Small intestine (tissue), 7 donors: ENCODE results near the gene PKMYT1. TPM values are rescaled to one million over a fixed set of nuclear protein-coding genes. Genes with fewer than 3 reads are reported as not detected.

Experiments
- DNase-seq, 2 donors: peaks; one replicate each; pipeline versions ENCODE4 v3.0.0 to v3.0.0-alpha.2; 2013
- FAIRE-seq: peaks from 2 replicates; lab custom pipeline; 2012; peaks lifted over from hg19 to GRCh38; lab: Jason Lieb, UNC
- H3K27ac ChIP-seq, 3 donors: one replicate each; pipeline ENCODE4 v1.5.1; 2013; ENCODE audit warnings: low read length in 2 of 3, mild to moderate bottlenecking in 2 of 3, control low read depth in 1 of 3, inconsistent platforms in 1 of 3, low read depth in 1 of 3, moderate library complexity in 1 of 3
- H3K27me3 ChIP-seq, 3 donors: one replicate each; pipeline ENCODE4 v1.6.1; 2013; ENCODE audit warnings: low read length in 3 of 3, inconsistent platforms in 1 of 3; ENCODE audit not compliant: control insufficient read depth in 3 of 3, insufficient read depth in 3 of 3
- H3K36me3 ChIP-seq, 3 donors: one replicate each; pipeline ENCODE4 v1.6.1; 2013; ENCODE audit warnings: low read length in 3 of 3, inconsistent platforms in 1 of 3, low read depth in 1 of 3, mild to moderate bottlenecking in 1 of 3, moderate library complexity in 1 of 3; ENCODE audit not compliant: control insufficient read depth in 3 of 3, insufficient read depth in 2 of 3
- H3K4me1 ChIP-seq, 3 donors: one replicate each; pipeline ENCODE4 v1.6.1; 2013; ENCODE audit warnings: low read length in 2 of 3, inconsistent platforms in 1 of 3, low read depth in 1 of 3, mild to moderate bottlenecking in 1 of 3, moderate library complexity in 1 of 3; ENCODE audit not compliant: control insufficient read depth in 3 of 3, insufficient read depth in 2 of 3
- H3K4me3 ChIP-seq, 3 donors: one replicate each; pipeline ENCODE4 v1.5.1; 2013; ENCODE audit warnings: low read length in 3 of 3, control low read depth in 1 of 3, inconsistent platforms in 1 of 3, low read depth in 1 of 3, mild to moderate bottlenecking in 1 of 3, moderate library complexity in 1 of 3
- H3K9me3 ChIP-seq, 2 donors: one replicate each; pipeline ENCODE4 v1.6.1; 2013; ENCODE audit warnings: low read depth in 1 of 2, low read length in 1 of 2; ENCODE audit not compliant: control insufficient read depth in 2 of 2, insufficient read depth in 1 of 2
- WGBS, 3 donors: extraction: QIAGEN DNeasy Blood & Tissue Kit; methylation state at CpG; one replicate each; pipeline ENCODE4 v1.1.7; 2013; 5-methylcytosine and 5-hydroxymethylcytosine counted together
- polyA plus RNA-seq, 4 donors: library from polyadenylated mRNA; stranded (reverse) in 3 of 4; unstranded in 1 of 4; fragments of 200-250 nt in 3 of 4; fragments of 120-200 nt in 1 of 4; gene quantifications; one replicate each; pipeline versions ENCODE4 v1.2.1 to v1.2.3, GENCODE V29; 2013
- donor health status: healthy with polysubstance abuse.
- donor health status: control.
- donor health status: control.
- donor health status: Bipolar disorder and iron deficiency.
- donor health status: healthy.

Gene PKMYT1
- polyA plus RNA-seq, 4 donors, result 2.5 to 24.7 (median 7.0) TPM

GRCh38 chr16:3007957-3008689 is 27.9 kb upstream of the PKMYT1 start:
- FAIRE-seq, result no peak
- Histone ChIP-seq H3K9me3 (no peaks in the 10 kb centered on the region), H3K4me3 (peak overlapping the region in 2 of 3 donors; percentile 34 to 43), H3K27ac (peak overlapping the region; percentile 94 to 98 (median 97)), H3K36me3 (peaks cover 0 to 10% (median 0%) of the 10 kb centered on the region in 3 donors), H3K27me3 (peaks cover 0 to 13% (median 4%) of the 10 kb centered on the region in 3 donors), H3K4me1 (peaks cover 5 to 50% (median 7%) of the 10 kb centered on the region in 3 donors)
- WGBS, 3 donors, result 6 to 8% (median 7%) methylated on average over 17 of the region's 17 CpGs
- peak; percentile 47 to 95 for DNase-seq

GRCh38 chr16:3007059-3007956 is 27.1 kb upstream of the PKMYT1 start:
- peak overlapping the region in 2 of 3 donors; percentile 39 to 76 for H3K4me3 ChIP-seq
- H3K27ac ChIP-seq, result peak overlapping the region; percentile 94 to 98 (median 97)
- peak; percentile 94 to 96 for DNase-seq
- no peaks in the 10 kb centered on the region for H3K9me3 ChIP-seq
- no peak for FAIRE-seq
- H3K27me3 ChIP-seq, result peaks cover 0 to 9% (median 0%) of the 10 kb centered on the region in 3 donors
- peaks cover 0 to 13% (median 0%) of the 10 kb centered on the region in 3 donors for H3K36me3 ChIP-seq
- 9 to 29% (median 22%) methylated on average over 13 of the region's 13 CpGs for WGBS, 3 donors
- peaks cover 5 to 42% (median 7%) of the 10 kb centered on the region in 3 donors for H3K4me1 ChIP-seq

- Histone ChIP-seq H3K27ac (peak overlapping the region; percentile 92 to 98 (median 97)), H3K27me3 (peaks cover 0 to 3% (median 0%) of the 10 kb centered on the region in 3 donors), H3K36me3 (peaks cover 0 to 34% (median 0%) of the 10 kb centered on the region in 3 donors), H3K9me3 (no peaks in the 10 kb centered on the region), H3K4me1 (peaks cover 5 to 23% (median 7%) of the 10 kb centered on the region in 3 donors), H3K4me3 (peak overlapping the region; percentile 55 to 91 (median 76))
- FAIRE-seq (no peak), DNase-seq (peak; percentile 78 to 79)
- WGBS, 3 donors, result 2 to 15% (median 9%) methylated on average over 22 to 25 of the region's 25 CpGs
These were observed 24.6 kb upstream of the PKMYT1 start for GRCh38 chr16:3004781-3005284.

- no peak for FAIRE-seq
- Histone ChIP-seq H3K9me3 (no peaks in the 10 kb centered on the region), H3K27ac (peak overlapping the region in 2 of 3 donors; percentile 46 to 93), H3K36me3 (peaks cover 0 to 39% (median 0%) of the 10 kb centered on the region in 3 donors), H3K4me1 (peaks cover 5 to 18% (median 7%) of the 10 kb centered on the region in 3 donors), H3K4me3 (peak overlapping the region in 2 of 3 donors; percentile 55 to 91), H3K27me3 (no peaks in the 10 kb centered on the region)
- DNase-seq, result peak; percentile 18 to 64
- 1% methylated on average over 10 to 67 of the region's 67 CpGs for WGBS, 3 donors
These were observed 24.1 kb upstream of the PKMYT1 start for GRCh38 chr16:3004319-3004718.

GRCh38 chr16:3003582-3004270 is 23.5 kb upstream of the PKMYT1 start:
- H3K9me3 ChIP-seq, result no peaks in the 10 kb centered on the region
- peak overlapping the region in 1 of 3 donors; percentile 91 for H3K4me3 ChIP-seq
- 4 to 6% (median 6%) methylated on average over 34 to 58 of the region's 58 CpGs for WGBS, 3 donors
- peaks cover 5 to 12% (median 7%) of the 10 kb centered on the region in 3 donors for H3K4me1 ChIP-seq
- H3K36me3 ChIP-seq, result peaks cover 0 to 45% (median 0%) of the 10 kb centered on the region in 3 donors
- DNase-seq (peak; percentile 99 to 100), FAIRE-seq (no peak)
- peak overlapping the region in 2 of 3 donors; percentile 46 to 93 for H3K27ac ChIP-seq
- no peaks in the 10 kb centered on the region for H3K27me3 ChIP-seq

- Histone ChIP-seq H3K4me3 (no peak overlapping the region), H3K36me3 (peaks cover 0 to 48% (median 0%) of the 10 kb centered on the region in 3 donors), H3K4me1 (no peaks in the 10 kb centered on the region), H3K27me3 (no peaks in the 10 kb centered on the region), H3K9me3 (no peaks in the 10 kb centered on the region), H3K27ac (no peak overlapping the region)
- DNase-seq (no peak), FAIRE-seq (no peak)
- 79 to 91% (median 90%) methylated on average over 12 of the region's 12 CpGs for WGBS, 3 donors
These were observed 21.1 kb upstream of the PKMYT1 start for GRCh38 chr16:3001316-3001715.

GRCh38 chr16:3000540-3000939 is 20.3 kb upstream of the PKMYT1 start:
- Histone ChIP-seq H3K4me1 (no peaks in the 10 kb centered on the region), H3K4me3 (no peak overlapping the region), H3K27ac (no peak overlapping the region), H3K36me3 (peaks cover 0 to 43% (median 0%) of the 10 kb centered on the region in 3 donors), H3K27me3 (no peaks in the 10 kb centered on the region), H3K9me3 (no peaks in the 10 kb centered on the region)
- DNase-seq (no peak), FAIRE-seq (no peak)
- WGBS, 3 donors, result 76 to 87% (median 84%) methylated on average over 4 of the region's 4 CpGs
